Panc1 (cell line): ENCODE data around the gene SLC30A4. TPM values are rescaled to one million over a fixed set of nuclear protein-coding genes. Genes with fewer than 3 reads are reported as not detected.
"Not testable (repeated sequence)": the region's sequence is repeated elsewhere in the genome, so short reads cannot be mapped to it uniquely, and the experiment has no call there.

ENCODE experiments used
- ATAC-seq: fragments of 200-7000 bp; cut with Tn5 transposase; 2 replicates; pipeline ENCODE4 v1.9.1; 2020; ENCODE audit warnings: mild to moderate bottlenecking, moderate library complexity
- BruUV-seq: library from RNA; stranded (reverse); fragments of 400-500 nt; replicated peaks from 2 replicates; lab custom pipeline; 2021; lab: Mats Ljungman, UMichigan
- CTCF ChIA-PET: fragments of 300-600 bp; sonication (Branson Sonifier 250); formaldehyde crosslinking; loops from one replicate; lab custom pipeline; 2022; ENCODE audit warnings: antibody characterized with exemption; lab: Charles Lee
- POLR2A ChIA-PET: fragments of 300-600 bp; sonication (Branson Sonifier 250); formaldehyde crosslinking; loops from one replicate; lab custom pipeline; 2022; ENCODE audit warnings: antibody characterized with exemption; lab: Charles Lee
- DNase-seq: peaks from one replicate; pipeline ENCODE4 v3.0.0-alpha.2; 2010; ENCODE audit warnings: low read depth, low spot score
- H3K27ac ChIP-seq: 2 replicates; pipeline ENCODE4 v1.5.1; 2011; ENCODE audit warnings: mild to moderate bottlenecking, low read length, inconsistent platforms
- H3K27me3 ChIP-seq: fragments of 200-500 bp; sonication (Bioruptor generic); 2 replicates; pipeline ENCODE4 v1.6.0; 2014; ENCODE audit warnings: low read length, inconsistent platforms; ENCODE audit not compliant: control insufficient read depth, insufficient read depth
- H3K36me3 ChIP-seq: fragments of 200-500 bp; sonication (Bioruptor generic); 2 replicates; pipeline ENCODE4 v1.5.1; 2014; ENCODE audit warnings: inconsistent platforms, mild to moderate bottlenecking, low read length, moderate library complexity; ENCODE audit not compliant: control insufficient read depth, insufficient read depth
- H3K4me1 ChIP-seq: 2 replicates; pipeline ENCODE4 v1.5.1; 2011; ENCODE audit warnings: inconsistent platforms, mild to moderate bottlenecking, low read length, moderate library complexity; ENCODE audit not compliant: control insufficient read depth, insufficient read depth
- H3K4me3 ChIP-seq, 2 experiments: 2 replicates each; pipeline ENCODE4 v1.5.1; 2011 to 2012; ENCODE audit warnings: low read depth in 2 of 2, low read length in 2 of 2, mild to moderate bottlenecking in 2 of 2, inconsistent platforms in 1 of 2, moderate library complexity in 1 of 2
- H3K9me3 ChIP-seq: fragments of 200-500 bp; sonication (Bioruptor generic); 2 replicates; pipeline ENCODE4 v1.5.1; 2014; ENCODE audit warnings: low read depth, mild to moderate bottlenecking, inconsistent platforms, low read length, moderate library complexity; ENCODE audit not compliant: control insufficient read depth, insufficient read depth
- POLR2AphosphoS5 ChIP-seq: IDR thresholded peaks from 2 replicates; pipeline ENCODE4 v1.6.1; 2012; ENCODE audit warnings: mild to moderate bottlenecking, low read depth, low read length, moderate library complexity
- SIN3A ChIP-seq: IDR thresholded peaks from 2 replicates; pipeline ENCODE4 v1.6.1; 2012; ENCODE audit warnings: low read depth, mild to moderate bottlenecking, low read length, moderate library complexity, borderline replicate concordance; ENCODE audit not compliant: insufficient read depth
- TCF7L2 ChIP-seq: IDR thresholded peaks from 2 replicates; pipeline ENCODE4 v1.6.1; 2011; ENCODE audit warnings: mild to moderate bottlenecking, low read depth, low read length, inconsistent platforms
- in situ Hi-C: cut with HindIII; loops from 2 replicates; pipeline ENCODE4 v1.10.0; 2016; ENCODE audit warnings: low sequenced_read_pairs, low pct_unique_long_range_greater_than_20kb
- intact Hi-C: fragments of 100-400 bp; cut with micrococcal nuclease; formaldehyde crosslinking; loops from one replicate; pipeline ENCODE4 v1.10.0; 2022; ENCODE audit not compliant: unreplicated experiment
- total RNA-seq: library from RNA; stranded (reverse); gene quantifications from one replicate; pipeline ENCODE4 v1.2.1, GENCODE V29; 2021; ENCODE audit not compliant: unreplicated experiment
- TF ChIP-seq, protein P1 (sequence below), 2 experiments: IDR thresholded peaks; 2 replicates each; pipeline ENCODE4 v1.6.1; 2011 to 2012; ENCODE audit warnings: low read depth in 2 of 2, control low read depth in 1 of 2, low read length in 1 of 2, mild to moderate bottlenecking in 1 of 2, moderate library complexity in 1 of 2; ENCODE audit not compliant: insufficient read depth in 1 of 2
- TF ChIP-seq, protein P2 (sequence below): fragments of 450-650 bp; IDR thresholded peaks from 2 replicates; pipeline ENCODE4 v1.5.1; 2017; ENCODE audit warnings: mild to moderate bottlenecking

Gene SLC30A4
- total RNA-seq, 1 experiment from 2014 or later: 9.3 TPM

DNA sequence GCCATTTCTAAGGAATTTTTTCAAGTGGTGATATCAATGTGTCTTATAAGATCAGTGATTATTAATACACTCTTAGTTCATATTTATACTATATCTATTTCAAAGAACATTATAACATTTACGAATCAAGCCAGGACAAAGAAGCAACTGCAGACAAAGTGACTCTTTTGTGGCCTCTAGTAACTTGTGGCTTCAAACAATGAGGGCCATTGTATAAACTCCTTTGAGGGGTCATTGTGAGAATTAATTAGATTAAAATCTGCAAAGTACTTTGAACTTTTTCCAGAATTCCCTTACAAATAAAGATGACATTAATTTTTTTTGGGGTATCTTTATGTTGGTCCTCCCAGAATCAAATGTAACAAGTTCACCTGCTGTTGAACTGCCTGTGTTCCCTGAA is 12.3 kb upstream of the SLC30A4 start:
- DNase-seq (no peak), ATAC-seq (no peak)
- TF ChIP-seq SIN3A (no peak), TCF7L2 (no peak), POLR2AphosphoS5 (no peak)
- TF ChIP-seq, protein P1, sequence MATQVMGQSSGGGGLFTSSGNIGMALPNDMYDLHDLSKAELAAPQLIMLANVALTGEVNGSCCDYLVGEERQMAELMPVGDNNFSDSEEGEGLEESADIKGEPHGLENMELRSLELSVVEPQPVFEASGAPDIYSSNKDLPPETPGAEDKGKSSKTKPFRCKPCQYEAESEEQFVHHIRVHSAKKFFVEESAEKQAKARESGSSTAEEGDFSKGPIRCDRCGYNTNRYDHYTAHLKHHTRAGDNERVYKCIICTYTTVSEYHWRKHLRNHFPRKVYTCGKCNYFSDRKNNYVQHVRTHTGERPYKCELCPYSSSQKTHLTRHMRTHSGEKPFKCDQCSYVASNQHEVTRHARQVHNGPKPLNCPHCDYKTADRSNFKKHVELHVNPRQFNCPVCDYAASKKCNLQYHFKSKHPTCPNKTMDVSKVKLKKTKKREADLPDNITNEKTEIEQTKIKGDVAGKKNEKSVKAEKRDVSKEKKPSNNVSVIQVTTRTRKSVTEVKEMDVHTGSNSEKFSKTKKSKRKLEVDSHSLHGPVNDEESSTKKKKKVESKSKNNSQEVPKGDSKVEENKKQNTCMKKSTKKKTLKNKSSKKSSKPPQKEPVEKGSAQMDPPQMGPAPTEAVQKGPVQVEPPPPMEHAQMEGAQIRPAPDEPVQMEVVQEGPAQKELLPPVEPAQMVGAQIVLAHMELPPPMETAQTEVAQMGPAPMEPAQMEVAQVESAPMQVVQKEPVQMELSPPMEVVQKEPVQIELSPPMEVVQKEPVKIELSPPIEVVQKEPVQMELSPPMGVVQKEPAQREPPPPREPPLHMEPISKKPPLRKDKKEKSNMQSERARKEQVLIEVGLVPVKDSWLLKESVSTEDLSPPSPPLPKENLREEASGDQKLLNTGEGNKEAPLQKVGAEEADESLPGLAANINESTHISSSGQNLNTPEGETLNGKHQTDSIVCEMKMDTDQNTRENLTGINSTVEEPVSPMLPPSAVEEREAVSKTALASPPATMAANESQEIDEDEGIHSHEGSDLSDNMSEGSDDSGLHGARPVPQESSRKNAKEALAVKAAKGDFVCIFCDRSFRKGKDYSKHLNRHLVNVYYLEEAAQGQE (IDR thresholded peaks at IDR 0.05; ENCODE audit: insufficient read depth in 1 of 2, low read depth in 2 of 2, low read length in 1 of 2): no peak
- TF ChIP-seq, protein P2, sequence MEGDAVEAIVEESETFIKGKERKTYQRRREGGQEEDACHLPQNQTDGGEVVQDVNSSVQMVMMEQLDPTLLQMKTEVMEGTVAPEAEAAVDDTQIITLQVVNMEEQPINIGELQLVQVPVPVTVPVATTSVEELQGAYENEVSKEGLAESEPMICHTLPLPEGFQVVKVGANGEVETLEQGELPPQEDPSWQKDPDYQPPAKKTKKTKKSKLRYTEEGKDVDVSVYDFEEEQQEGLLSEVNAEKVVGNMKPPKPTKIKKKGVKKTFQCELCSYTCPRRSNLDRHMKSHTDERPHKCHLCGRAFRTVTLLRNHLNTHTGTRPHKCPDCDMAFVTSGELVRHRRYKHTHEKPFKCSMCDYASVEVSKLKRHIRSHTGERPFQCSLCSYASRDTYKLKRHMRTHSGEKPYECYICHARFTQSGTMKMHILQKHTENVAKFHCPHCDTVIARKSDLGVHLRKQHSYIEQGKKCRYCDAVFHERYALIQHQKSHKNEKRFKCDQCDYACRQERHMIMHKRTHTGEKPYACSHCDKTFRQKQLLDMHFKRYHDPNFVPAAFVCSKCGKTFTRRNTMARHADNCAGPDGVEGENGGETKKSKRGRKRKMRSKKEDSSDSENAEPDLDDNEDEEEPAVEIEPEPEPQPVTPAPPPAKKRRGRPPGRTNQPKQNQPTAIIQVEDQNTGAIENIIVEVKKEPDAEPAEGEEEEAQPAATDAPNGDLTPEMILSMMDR: no peak
- H3K4me3 ChIP-seq: no peak overlapping the region
- in situ Hi-C loops (no loop called here), intact Hi-C loops (no loop called here)
- H3K36me3 ChIP-seq: no peaks in the 10 kb centered on the region
- no peak overlapping the region for H3K27ac ChIP-seq
- H3K4me1 ChIP-seq: no peaks in the 10 kb centered on the region
- CTCF ChIA-PET: no interaction called here
- BruUV-seq: no TSS peak
- no peaks in the 10 kb centered on the region for H3K27me3 ChIP-seq
- POLR2A ChIA-PET: no interaction called here
- H3K9me3 ChIP-seq: no peaks in the 10 kb centered on the region

GRCh38 chr15:45532892-45533291 is 10.3 kb upstream of the SLC30A4 start:
- H3K4me1 ChIP-seq, BruUV-seq, H3K9me3 ChIP-seq, intact Hi-C loops, DNase-seq, ATAC-seq, H3K27ac ChIP-seq, H3K27me3 ChIP-seq, CTCF ChIA-PET, H3K4me3 ChIP-seq, POLR2A ChIA-PET, H3K36me3 ChIP-seq, in situ Hi-C loops: not testable (repeated sequence)

- H3K36me3 ChIP-seq: no peaks in the 10 kb centered on the region
- H3K4me3 ChIP-seq: no peak overlapping the region
- no peak for ATAC-seq
- ChIA-PET POLR2A (no interaction called here), CTCF (no interaction called here)
- DNase-seq: no peak
- in situ Hi-C loops (no loop called here), intact Hi-C loops (loop anchor here (5.0 to 10.0 kb wide), 2 partner anchors 53 to 85 kb away; no protein-coding TSS in a partner anchor)
- no TSS peak for BruUV-seq
- H3K27me3 ChIP-seq: no peaks in the 10 kb centered on the region
- TF ChIP-seq TCF7L2 (no peak), POLR2AphosphoS5 (no peak), SIN3A (no peak)
- TF ChIP-seq, protein P1 (IDR thresholded peaks at IDR 0.05; ENCODE audit: insufficient read depth in 1 of 2, low read depth in 2 of 2, low read length in 1 of 2): no peak
- TF ChIP-seq, protein P2: no peak
- no peak overlapping the region for H3K27ac ChIP-seq
- no peaks in the 10 kb centered on the region for H3K4me1 ChIP-seq
- no peaks in the 10 kb centered on the region for H3K9me3 ChIP-seq
Measured at GRCh38 chr15:45529613-45530012, 7.1 kb upstream of the SLC30A4 start.
